Peyer's patch (tissue), 4 donors: ENCODE results near the gene NR4A1. TPM values are rescaled to one million over a fixed set of nuclear protein-coding genes. Genes with fewer than 3 reads are reported as not detected.

ENCODE experiments used
- DNase-seq, 3 donors: peaks; one replicate each; pipeline ENCODE4 v3.0.0-alpha.2; 2017 to 2019
- H3K27ac ChIP-seq, 4 donors: fragments of 200-600 bp; sonication (generic); one replicate each; pipeline ENCODE4 v1.5.1; 2016 to 2019
- H3K27me3 ChIP-seq, 2 donors: fragments of 200-600 bp; sonication (generic); one replicate each; pipeline ENCODE4 v1.5.1; 2019
- H3K36me3 ChIP-seq, 3 donors: fragments of 200-600 bp; sonication (generic); one replicate each; pipeline ENCODE4 v1.5.1; 2016 to 2019
- H3K4me1 ChIP-seq, 4 donors: fragments of 200-600 bp; sonication (generic); one replicate each; pipeline ENCODE4 v1.5.1; 2016 to 2019
- H3K4me3 ChIP-seq, 4 donors: fragments of 200-600 bp; sonication (generic); 1 replicate in 3 of 4; 2 replicates in 1 of 4; pipeline ENCODE4 v1.5.1; 2016 to 2019; ENCODE audit warnings: mild to moderate bottlenecking in 1 of 4
- H3K9me3 ChIP-seq, 4 donors: fragments of 200-600 bp; sonication (generic); one replicate each; pipeline ENCODE4 v1.5.1; 2016 to 2019; ENCODE audit warnings: mild to moderate bottlenecking in 1 of 4
- POLR2A ChIP-seq, 2 donors: fragments of 450-650 bp; IDR thresholded peaks; one replicate each; pipeline ENCODE4 v1.5.1; 2017; ENCODE audit warnings: antibody characterized with exemption in 2 of 2, mild to moderate bottlenecking in 2 of 2, moderate library complexity in 2 of 2
- total RNA-seq, 4 donors: library from RNA; depleted of rRNA; stranded (reverse); fragments of >200 nt; gene quantifications; one replicate each; pipeline ENCODE4 v1.1.0, GENCODE V29; 2016
- TF ChIP-seq, protein P1 (sequence below), 6 experiments: fragments of 450-650 bp in 4 of 6; fragments of 200-600 bp in 2 of 6; sonication (generic) in 1 of 6; IDR thresholded peaks; one replicate each; pipeline ENCODE4 v1.5.1; 2017 to 2019; ENCODE audit warnings: antibody characterized with exemption in 6 of 6, mild to moderate bottlenecking in 3 of 6, moderate library complexity in 1 of 6

The NR4A1 gene
- total RNA-seq, 4 donors from 2014 or later = 3.9 to 265 (median 42.2) TPM

GRCh38 chr12:52038447-52038846, 12.8 kb upstream of the NR4A1 start:
- peak overlapping the region in 3 of 4 donors; percentile 79 to 87 (median 80) for H3K27ac ChIP-seq

DNA sequence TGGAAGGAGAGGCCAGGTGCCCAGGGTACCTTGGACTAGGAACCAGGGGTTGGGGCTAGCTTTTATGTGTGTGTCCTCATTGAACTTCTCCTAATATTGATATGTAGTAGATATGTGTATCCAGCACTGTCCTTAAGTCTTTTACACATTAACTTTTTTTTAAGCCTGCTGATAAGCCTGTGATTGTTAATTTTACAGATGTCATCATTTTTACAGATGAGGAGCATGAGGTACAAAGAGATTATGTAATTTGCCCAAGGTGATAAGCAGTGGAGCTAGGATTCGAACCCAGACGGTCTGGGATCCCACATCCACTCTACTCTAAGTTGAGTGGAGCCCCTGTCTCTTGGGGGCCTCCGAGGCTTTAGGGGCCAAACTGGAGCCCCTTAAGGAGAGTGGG, 10.2 kb upstream of the NR4A1 start:
- Histone ChIP-seq H3K36me3 (no peaks in the 10 kb centered on the region), H3K9me3 (no peaks in the 10 kb centered on the region), H3K4me1 (peaks cover 9 to 30% (median 18%) of the 10 kb centered on the region in 4 donors), H3K27me3 (no peaks in the 10 kb centered on the region), H3K4me3 (no peak overlapping the region), H3K27ac (no peak overlapping the region)
- DNase-seq = no peak
- TF ChIP-seq, protein P1, sequence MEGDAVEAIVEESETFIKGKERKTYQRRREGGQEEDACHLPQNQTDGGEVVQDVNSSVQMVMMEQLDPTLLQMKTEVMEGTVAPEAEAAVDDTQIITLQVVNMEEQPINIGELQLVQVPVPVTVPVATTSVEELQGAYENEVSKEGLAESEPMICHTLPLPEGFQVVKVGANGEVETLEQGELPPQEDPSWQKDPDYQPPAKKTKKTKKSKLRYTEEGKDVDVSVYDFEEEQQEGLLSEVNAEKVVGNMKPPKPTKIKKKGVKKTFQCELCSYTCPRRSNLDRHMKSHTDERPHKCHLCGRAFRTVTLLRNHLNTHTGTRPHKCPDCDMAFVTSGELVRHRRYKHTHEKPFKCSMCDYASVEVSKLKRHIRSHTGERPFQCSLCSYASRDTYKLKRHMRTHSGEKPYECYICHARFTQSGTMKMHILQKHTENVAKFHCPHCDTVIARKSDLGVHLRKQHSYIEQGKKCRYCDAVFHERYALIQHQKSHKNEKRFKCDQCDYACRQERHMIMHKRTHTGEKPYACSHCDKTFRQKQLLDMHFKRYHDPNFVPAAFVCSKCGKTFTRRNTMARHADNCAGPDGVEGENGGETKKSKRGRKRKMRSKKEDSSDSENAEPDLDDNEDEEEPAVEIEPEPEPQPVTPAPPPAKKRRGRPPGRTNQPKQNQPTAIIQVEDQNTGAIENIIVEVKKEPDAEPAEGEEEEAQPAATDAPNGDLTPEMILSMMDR (IDR thresholded peaks at IDR 0.05) = no peak
- no peak for TF ChIP-seq POLR2A (IDR thresholded peaks at IDR 0.05)

More at GRCh38 chr12:52038447-52038846, 12.8 kb upstream of the NR4A1 start:
- TF ChIP-seq, protein P1 (IDR thresholded peaks at IDR 0.05) = no peak
- TF ChIP-seq POLR2A (IDR thresholded peaks at IDR 0.05) = no peak
- no peaks in the 10 kb centered on the region for H3K27me3 ChIP-seq
- no peak overlapping the region for H3K4me3 ChIP-seq
- H3K9me3 ChIP-seq = no peaks in the 10 kb centered on the region
- no peak for DNase-seq
- H3K4me1 ChIP-seq = peaks cover 3 to 30% (median 20%) of the 10 kb centered on the region in 4 donors
- H3K36me3 ChIP-seq = no peaks in the 10 kb centered on the region

- Histone ChIP-seq H3K27ac (peak overlapping the region in 1 of 4 donors; percentile 57), H3K4me1 (peaks cover 6 to 24% (median 16%) of the 10 kb centered on the region in 4 donors)
- no peak for TF ChIP-seq POLR2A (IDR thresholded peaks at IDR 0.05)
- TF ChIP-seq, protein P1 (IDR thresholded peaks at IDR 0.05) = peak in 1 of 6 experiments; percentile 12
Observed at GRCh38 chr12:52041695-52042123, 9.5 kb upstream of the NR4A1 start.

GRCh38 chr12:52042706-52043385, 8.4 kb upstream of the NR4A1 start:
- DNase-seq = no peak
- Histone ChIP-seq H3K9me3 (no peaks in the 10 kb centered on the region), H3K27ac (peak overlapping the region in 3 of 4 donors; percentile 57 to 81 (median 62)), H3K36me3 (no peaks in the 10 kb centered on the region), H3K4me1 (peaks cover 6 to 18% (median 11%) of the 10 kb centered on the region in 4 donors), H3K4me3 (no peak overlapping the region), H3K27me3 (no peaks in the 10 kb centered on the region)
- TF ChIP-seq, protein P1 (IDR thresholded peaks at IDR 0.05) = no peak
- no peak for TF ChIP-seq POLR2A (IDR thresholded peaks at IDR 0.05)

More at GRCh38 chr12:52041695-52042123, 9.5 kb upstream of the NR4A1 start:
- H3K4me3 ChIP-seq = no peak overlapping the region
- no peaks in the 10 kb centered on the region for H3K9me3 ChIP-seq
- H3K27me3 ChIP-seq = no peaks in the 10 kb centered on the region
- H3K36me3 ChIP-seq = no peaks in the 10 kb centered on the region
- peak in 1 of 3 donors; percentile 63 for DNase-seq

DNA sequence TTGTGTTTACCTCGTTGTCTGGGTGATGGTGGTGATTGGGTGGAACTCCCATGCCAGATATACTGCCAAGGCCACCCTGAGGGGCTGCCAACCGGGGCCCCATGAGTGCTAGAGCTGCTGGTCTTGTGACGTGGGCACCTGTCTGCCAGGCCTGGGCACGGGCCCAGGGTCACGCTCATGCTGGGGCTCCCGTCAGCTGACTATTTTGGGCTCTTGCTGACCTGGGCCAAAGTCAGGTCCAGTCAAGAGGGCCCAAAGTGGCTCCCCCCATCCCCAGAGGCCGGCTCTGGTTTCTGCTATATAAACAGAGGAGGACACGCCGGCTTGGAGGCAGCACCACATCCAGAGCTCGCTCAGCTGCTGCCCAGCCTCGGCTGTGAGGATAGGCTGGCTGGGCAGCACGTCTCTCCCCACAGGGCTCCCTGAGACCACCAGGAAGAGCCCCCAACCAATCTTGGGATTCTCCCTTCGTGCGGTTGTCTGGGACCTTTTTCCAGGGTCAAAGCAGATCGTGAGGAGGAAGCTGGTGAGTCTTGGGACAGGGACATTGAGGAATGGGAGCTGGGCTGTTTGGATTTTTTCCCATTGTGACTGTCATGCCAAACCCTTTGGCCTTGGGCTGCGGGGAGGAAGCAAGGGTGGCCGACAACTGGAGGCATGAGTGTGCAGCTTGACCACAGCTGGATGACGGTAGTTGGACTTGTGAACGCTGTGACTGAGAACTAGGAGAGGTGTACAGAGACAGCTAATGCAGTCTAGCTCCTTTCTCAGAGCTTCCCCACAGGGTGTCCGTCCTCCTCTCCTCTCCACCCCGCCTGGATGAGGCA, 7.6 kb upstream of the NR4A1 start:
- no peaks in the 10 kb centered on the region for H3K9me3 ChIP-seq
- no peak for DNase-seq
- H3K4me3 ChIP-seq = no peak overlapping the region
- no peaks in the 10 kb centered on the region for H3K36me3 ChIP-seq
- H3K27ac ChIP-seq = peak overlapping the region; percentile 42 to 81 (median 54)
- H3K27me3 ChIP-seq = no peaks in the 10 kb centered on the region
- peaks cover 6 to 14% (median 11%) of the 10 kb centered on the region in 4 donors for H3K4me1 ChIP-seq
- no peak for TF ChIP-seq POLR2A (IDR thresholded peaks at IDR 0.05)
